Kidney (tissue), 14 donors: ENCODE data around the gene MPRIP. TPM values are rescaled to one million over a fixed set of nuclear protein-coding genes. Genes with fewer than 3 reads are reported as not detected.
A peak's percentile ranks its signal among the peaks of the same experiment; 100 is the strongest.

ENCODE experiments used
- DNase-seq, 5 donors: peaks; one replicate each; pipeline ENCODE4 v3.0.0-alpha.2; 2013 to 2020
- FAIRE-seq: peaks from 2 replicates; lab custom pipeline; 2012; peaks lifted over from hg19 to GRCh38; lab: Jason Lieb, UNC
- H3K27ac ChIP-seq, 2 donors: one replicate each; pipeline ENCODE4 v1.7.0; 2013; ENCODE audit warnings: low read depth in 2 of 2, low read length in 2 of 2, inconsistent platforms in 1 of 2
- H3K27me3 ChIP-seq: one replicate; pipeline ENCODE4 v1.7.1; 2013; ENCODE audit warnings: low read length, inconsistent platforms; ENCODE audit not compliant: control insufficient read depth, insufficient read depth
- H3K36me3 ChIP-seq, 3 donors: one replicate each; pipeline versions ENCODE4 v1.7.0 to v1.7.1; 2013; ENCODE audit warnings: low read length in 3 of 3, control low read depth in 1 of 3, inconsistent platforms in 1 of 3; ENCODE audit not compliant: insufficient read depth in 3 of 3, control insufficient read depth in 2 of 3
- H3K4me1 ChIP-seq, 3 donors: one replicate each; pipeline versions ENCODE4 v1.7.0 to v1.7.1; 2013; ENCODE audit warnings: low read length in 3 of 3, inconsistent platforms in 1 of 3, low read depth in 1 of 3; ENCODE audit not compliant: control insufficient read depth in 2 of 3, insufficient read depth in 2 of 3
- H3K4me3 ChIP-seq, 3 donors: one replicate each; pipeline versions ENCODE4 v1.7.0 to v1.8.1; 2013; ENCODE audit warnings: low read length in 3 of 3, control low read depth in 1 of 3, inconsistent platforms in 1 of 3
- H3K9ac ChIP-seq, 3 donors: one replicate each; pipeline versions ENCODE4 v1.7.0 to v1.7.1; 2013; ENCODE audit warnings: low read length in 3 of 3, control low read depth in 1 of 3, inconsistent platforms in 1 of 3
- H3K9me3 ChIP-seq, 3 donors: one replicate each; pipeline versions ENCODE4 v1.7.0 to v1.7.1; 2013; ENCODE audit warnings: low read length in 3 of 3, control low read depth in 1 of 3, inconsistent platforms in 1 of 3; ENCODE audit not compliant: control insufficient read depth in 2 of 3, insufficient read depth in 1 of 3
- intact Hi-C: fragments of 100-400 bp; cut with DNase I; formaldehyde crosslinking; loops from one replicate; pipeline ENCODE4 v1.11.1; 2022
- polyA plus RNA-seq: library from polyadenylated mRNA; stranded (reverse); fragments of 350-450 nt; fragmentation: Illumina TruSeq; extraction: RNeasy Lipid Tissue Mini Kit (QIAGEN cat#74804); gene quantifications from one replicate; pipeline ENCODE4 v1.2.3, GENCODE V29; 2014; ENCODE audit warnings: low read depth, low replicate concordance; ENCODE audit not compliant: insufficient read depth
- total RNA-seq: library from RNA; stranded (reverse); fragmentation: NEBNext Ultra II Directional; extraction: Animal tissue kit (Norgen Biotek cat#: 25700); gene quantifications from one replicate; pipeline ENCODE4 v1.2.1, GENCODE V29; 2021
- TF ChIP-seq, protein P1 (sequence below): IDR thresholded peaks from 3 replicates; pipeline ENCODE4 v1.5.1; 2012; ENCODE audit warnings: mild to moderate bottlenecking, moderate library complexity, borderline replicate concordance; ENCODE audit not compliant: insufficient read depth; ENCODE audit errors: extremely low read depth
- donor health status: control.
- donor health status: control.
- donor health status: control.
- donor health status: control.
- donor health status: control.
- donor health status: DM: yes; HTN: yes; CAD: no.
- donor health status: Normal renal cell carcinoma (clear cell type).

MPRIP gene
- total and polyA plus RNA-seq, 2 donors from 2014 or later: 120 to 250 TPM

DNA sequence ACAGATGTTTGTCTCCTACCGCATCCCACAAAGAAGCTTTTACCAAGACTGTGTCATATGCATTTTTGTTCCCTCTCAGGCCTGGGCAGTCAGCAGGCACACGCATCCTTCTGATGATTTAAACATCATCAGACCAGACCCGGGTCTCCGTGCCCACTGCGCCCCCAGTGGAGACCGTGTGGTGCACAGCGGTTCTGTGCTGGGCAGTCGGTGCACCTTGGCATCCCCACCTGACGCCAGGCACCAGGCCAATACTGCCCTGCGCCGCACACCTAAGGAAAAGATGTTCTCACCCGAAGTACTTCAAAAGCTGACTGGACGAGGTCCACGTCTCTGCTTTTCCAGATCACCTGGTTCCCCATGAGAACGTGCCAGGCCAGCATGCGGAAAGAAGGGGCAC is 174.5 kb downstream of the MPRIP start:
- Histone ChIP-seq H3K27ac (no peak overlapping the region), H3K36me3 (peaks cover 0 to 73% (median 51%) of the 10 kb centered on the region in 3 donors), H3K9me3 (no peaks in the 10 kb centered on the region), H3K4me3 (no peak overlapping the region), H3K27me3 (no peaks in the 10 kb centered on the region), H3K9ac (no peak overlapping the region), H3K4me1 (no peaks in the 10 kb centered on the region)
- intact Hi-C loops: no loop called here
- TF ChIP-seq, protein P1, sequence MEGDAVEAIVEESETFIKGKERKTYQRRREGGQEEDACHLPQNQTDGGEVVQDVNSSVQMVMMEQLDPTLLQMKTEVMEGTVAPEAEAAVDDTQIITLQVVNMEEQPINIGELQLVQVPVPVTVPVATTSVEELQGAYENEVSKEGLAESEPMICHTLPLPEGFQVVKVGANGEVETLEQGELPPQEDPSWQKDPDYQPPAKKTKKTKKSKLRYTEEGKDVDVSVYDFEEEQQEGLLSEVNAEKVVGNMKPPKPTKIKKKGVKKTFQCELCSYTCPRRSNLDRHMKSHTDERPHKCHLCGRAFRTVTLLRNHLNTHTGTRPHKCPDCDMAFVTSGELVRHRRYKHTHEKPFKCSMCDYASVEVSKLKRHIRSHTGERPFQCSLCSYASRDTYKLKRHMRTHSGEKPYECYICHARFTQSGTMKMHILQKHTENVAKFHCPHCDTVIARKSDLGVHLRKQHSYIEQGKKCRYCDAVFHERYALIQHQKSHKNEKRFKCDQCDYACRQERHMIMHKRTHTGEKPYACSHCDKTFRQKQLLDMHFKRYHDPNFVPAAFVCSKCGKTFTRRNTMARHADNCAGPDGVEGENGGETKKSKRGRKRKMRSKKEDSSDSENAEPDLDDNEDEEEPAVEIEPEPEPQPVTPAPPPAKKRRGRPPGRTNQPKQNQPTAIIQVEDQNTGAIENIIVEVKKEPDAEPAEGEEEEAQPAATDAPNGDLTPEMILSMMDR: no peak
- DNase-seq (no peak), FAIRE-seq (no peak)

- Histone ChIP-seq H3K9me3 (no peaks in the 10 kb centered on the region), H3K4me3 (no peak overlapping the region), H3K4me1 (no peaks in the 10 kb centered on the region), H3K27me3 (no peaks in the 10 kb centered on the region), H3K9ac (no peak overlapping the region), H3K36me3 (peaks cover 0 to 78% (median 56%) of the 10 kb centered on the region in 3 donors), H3K27ac (no peak overlapping the region)
- TF ChIP-seq, protein P1: no peak
- DNase-seq (no peak), FAIRE-seq (no peak)
- intact Hi-C loops: no loop called here
Observed at GRCh38 chr17:17217995-17218394, 175.7 kb downstream of the MPRIP start.

DNA sequence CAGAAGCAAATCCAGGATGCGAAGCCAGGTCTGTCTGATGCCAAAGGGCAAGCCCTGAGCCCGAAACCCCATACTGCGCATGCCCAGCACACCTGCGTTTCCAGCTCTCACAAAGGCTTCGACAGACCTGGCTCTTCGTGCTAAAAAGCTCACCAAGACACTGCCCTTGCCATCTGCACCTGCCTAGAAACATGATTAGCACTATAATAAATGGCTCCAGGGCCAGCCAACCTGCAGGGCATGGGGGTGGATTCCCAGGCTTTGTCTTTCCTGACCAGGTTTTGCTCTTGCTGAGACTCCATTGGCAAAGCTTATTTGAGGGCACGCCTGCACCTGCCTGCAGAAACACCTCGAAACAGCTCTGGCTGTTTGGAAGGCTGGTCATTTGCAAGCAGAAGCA is 178.3 kb downstream of the MPRIP start:
- intact Hi-C loops: no loop called here
- FAIRE-seq (no peak), DNase-seq (peak in 1 of 5 donors; percentile 43)
- H3K9ac ChIP-seq: no peak overlapping the region
- H3K27ac ChIP-seq: no peak overlapping the region
- H3K9me3 ChIP-seq: no peaks in the 10 kb centered on the region
- TF ChIP-seq, protein P1: no peak
- no peaks in the 10 kb centered on the region for H3K27me3 ChIP-seq
- H3K36me3 ChIP-seq: peaks cover 2 to 84% (median 69%) of the 10 kb centered on the region in 3 donors
- no peaks in the 10 kb centered on the region for H3K4me1 ChIP-seq
- H3K4me3 ChIP-seq: no peak overlapping the region

- Histone ChIP-seq H3K4me3 (no peak overlapping the region), H3K9ac (no peak overlapping the region), H3K4me1 (no peaks in the 10 kb centered on the region), H3K27ac (no peak overlapping the region), H3K9me3 (no peaks in the 10 kb centered on the region), H3K27me3 (no peaks in the 10 kb centered on the region), H3K36me3 (peaks cover 2 to 84% (median 65%) of the 10 kb centered on the region in 3 donors)
- intact Hi-C loops: no loop called here
- TF ChIP-seq, protein P1: no peak
- FAIRE-seq (no peak), DNase-seq (peak in 1 of 5 donors; percentile 53)
Observed at GRCh38 chr17:17221329-17221728, 179.1 kb downstream of the MPRIP start.
